PC-9 (cell line): ENCODE results near the gene RBFOX1. TPM values are rescaled to one million over a fixed set of nuclear protein-coding genes. Genes with fewer than 3 reads are reported as not detected.

ENCODE experiments used
- BruUV-seq: library from RNA; stranded (reverse); fragments of 400-500 nt; replicated peaks from 2 replicates; lab custom pipeline; 2021; lab: Mats Ljungman, UMichigan
- CTCF ChIA-PET: fragments of 300-600 bp; sonication (Branson Sonifier 250); formaldehyde crosslinking; loops from one replicate; lab custom pipeline; 2022; ENCODE audit warnings: antibody characterized with exemption; lab: Charles Lee
- POLR2A ChIA-PET: fragments of 300-600 bp; sonication (Branson Sonifier 250); formaldehyde crosslinking; loops from one replicate; lab custom pipeline; 2022; ENCODE audit warnings: antibody characterized with exemption; ENCODE audit not compliant: unreplicated experiment; lab: Charles Lee
- DNase-seq, 2 experiments: peaks; one replicate each; pipeline versions ENCODE4 v3.0.0 to v3.0.0-alpha.2; 2015 to 2022; ENCODE audit warnings: mixed read lengths in 1 of 2
- H2AFZ ChIP-seq: fragments of 200-600 bp; sonication (generic); 2 replicates; pipeline ENCODE4 v1.8.1; 2017; ENCODE audit warnings: antibody characterized with exemption
- H3F3A ChIP-seq: fragments of 200-600 bp; sonication (generic); 2 replicates; pipeline ENCODE4 v1.8.1; 2017; ENCODE audit warnings: antibody characterized with exemption, mild to moderate bottlenecking, low read depth; ENCODE audit not compliant: insufficient read depth
- H3K27ac ChIP-seq: fragments of 200-600 bp; sonication (generic); 2 replicates; pipeline ENCODE4 v1.6.1; 2016; ENCODE audit warnings: mixed run types
- H3K27me3 ChIP-seq: fragments of 200-600 bp; sonication (generic); 2 replicates; pipeline ENCODE4 v1.6.1; 2016; ENCODE audit warnings: low read depth, mixed run types; ENCODE audit not compliant: insufficient read depth
- H3K36me3 ChIP-seq: fragments of 200-600 bp; sonication (generic); 2 replicates; pipeline ENCODE4 v1.6.1; 2016; ENCODE audit warnings: low read depth, mixed run types
- H3K4me1 ChIP-seq: fragments of 200-600 bp; sonication (generic); replicated peaks from 2 replicates; pipeline ENCODE4 v1.6.1; 2016; ENCODE audit warnings: mixed run types; ENCODE audit not compliant: insufficient read depth
- H3K4me2 ChIP-seq: fragments of 200-600 bp; sonication (generic); 2 replicates; pipeline ENCODE4 v1.6.1; 2017; ENCODE audit warnings: mixed run types
- H3K4me3 ChIP-seq: fragments of 200-600 bp; sonication (generic); 2 replicates; pipeline ENCODE4 v1.6.1; 2016; ENCODE audit warnings: mixed run types
- H3K79me2 ChIP-seq: fragments of 200-600 bp; sonication (generic); 2 replicates; pipeline ENCODE4 v1.6.1; 2017; ENCODE audit warnings: low read depth, mixed run types
- H3K9me2 ChIP-seq: fragments of 200-600 bp; sonication (generic); 2 replicates; pipeline ENCODE4 v1.8.1; 2017; ENCODE audit warnings: mild to moderate bottlenecking; ENCODE audit not compliant: insufficient read depth
- H3K9me3 ChIP-seq: fragments of 200-600 bp; sonication (generic); 2 replicates; pipeline ENCODE4 v1.8.1; 2016; ENCODE audit warnings: low read depth; ENCODE audit not compliant: insufficient read depth
- H4K20me1 ChIP-seq: fragments of 200-600 bp; sonication (generic); 2 replicates; pipeline ENCODE4 v1.8.1; 2017; ENCODE audit not compliant: insufficient read depth
- CTCF ChIP-seq: fragments of 200-600 bp; sonication (generic); conservative IDR thresholded peaks from 2 replicates; pipeline ENCODE4 v1.6.1; 2017; ENCODE audit warnings: mixed run types, antibody characterized with exemption, mild to moderate bottlenecking, moderate library complexity
- EZH2 ChIP-seq: fragments of 200-600 bp; sonication (generic); IDR thresholded peaks from 2 replicates; pipeline ENCODE4 v1.8.0; 2017; ENCODE audit warnings: antibody characterized with exemption, low read depth
- intact Hi-C: fragments of 100-400 bp; cut with micrococcal nuclease; formaldehyde crosslinking; loops from one replicate; pipeline ENCODE4 v1.10.0; 2022; ENCODE audit not compliant: unreplicated experiment
- total RNA-seq: library from RNA; stranded (reverse); gene quantifications from 2 replicates; pipeline ENCODE4 v1.2.3, GENCODE V29; 2021

The RBFOX1 gene
- total RNA-seq, 1 experiment from 2014 or later, result not detected

- no peak for DNase-seq
- no peaks in the 10 kb centered on the region for H3K9me3 ChIP-seq
- H3K79me2 ChIP-seq, result no peaks in the 10 kb centered on the region
- H3K27ac ChIP-seq, result no peak overlapping the region
- H2AFZ ChIP-seq, result no peak overlapping the region
- no peak overlapping the region for H3K4me2 ChIP-seq
- H4K20me1 ChIP-seq, result no peaks in the 10 kb centered on the region
- intact Hi-C loops, result no loop called here
- H3F3A ChIP-seq, result no peaks in the 10 kb centered on the region
- H3K9me2 ChIP-seq, result no peaks in the 10 kb centered on the region
- no peaks in the 10 kb centered on the region for H3K36me3 ChIP-seq
- no peaks in the 10 kb centered on the region; the same call in 1 of the 2 replicates for H3K27me3 ChIP-seq
- CTCF ChIA-PET, result no interaction called here
- no peak overlapping the region for H3K4me3 ChIP-seq
- TF ChIP-seq EZH2 (no peak), CTCF (no peak)
- no peaks in the 10 kb centered on the region for H3K4me1 ChIP-seq
- POLR2A ChIA-PET, result no interaction called here
- no TSS peak for BruUV-seq
These were observed 173.7 kb downstream of the RBFOX1 start for GRCh38 chr16:7506363-7506762.

GRCh38 chr16:7508656-7509055 lies 176.0 kb downstream of the RBFOX1 start:
- DNase-seq, result no peak
- H2AFZ ChIP-seq, result no peak overlapping the region
- no peaks in the 10 kb centered on the region; the same call in 1 of the 2 replicates for H3K27me3 ChIP-seq
- no peak overlapping the region for H3K27ac ChIP-seq
- H3F3A ChIP-seq, result no peaks in the 10 kb centered on the region
- POLR2A ChIA-PET, result no interaction called here
- TF ChIP-seq CTCF, result no peak
- TF ChIP-seq EZH2, result no peak
- CTCF ChIA-PET, result interaction anchor here (1.2 kb wide), 1 partner anchor 703 kb away, joined by 5 read pairs; no protein-coding TSS in a partner anchor
- H4K20me1 ChIP-seq, result no peaks in the 10 kb centered on the region
- H3K9me3 ChIP-seq, result no peaks in the 10 kb centered on the region
- no TSS peak for BruUV-seq
- H3K79me2 ChIP-seq, result no peaks in the 10 kb centered on the region
- H3K4me3 ChIP-seq, result no peak overlapping the region
- no peaks in the 10 kb centered on the region for H3K36me3 ChIP-seq
- H3K4me2 ChIP-seq, result no peak overlapping the region
- no peaks in the 10 kb centered on the region for H3K4me1 ChIP-seq
- H3K9me2 ChIP-seq, result no peaks in the 10 kb centered on the region
- intact Hi-C loops, result no loop called here

- intact Hi-C loops, result no loop called here
- no peaks in the 10 kb centered on the region for H4K20me1 ChIP-seq
- POLR2A ChIA-PET, result no interaction called here
- no peak overlapping the region for H3K27ac ChIP-seq
- no peaks in the 10 kb centered on the region for H3K9me2 ChIP-seq
- CTCF ChIA-PET, result no interaction called here
- H3K4me1 ChIP-seq, result no peaks in the 10 kb centered on the region
- no peaks in the 10 kb centered on the region for H3K36me3 ChIP-seq
- H3K9me3 ChIP-seq, result no peaks in the 10 kb centered on the region
- no peak for TF ChIP-seq CTCF
- TF ChIP-seq EZH2, result no peak
- H3K4me3 ChIP-seq, result no peak overlapping the region
- H2AFZ ChIP-seq, result no peak overlapping the region
- H3F3A ChIP-seq, result no peaks in the 10 kb centered on the region
- no TSS peak for BruUV-seq
- no peak overlapping the region for H3K4me2 ChIP-seq
- no peaks in the 10 kb centered on the region; the same call in 1 of the 2 replicates for H3K27me3 ChIP-seq
- no peaks in the 10 kb centered on the region for H3K79me2 ChIP-seq
- no peak for DNase-seq
These were observed 177.4 kb downstream of the RBFOX1 start for GRCh38 chr16:7509963-7510601.
